Measurements from ENCODE around the gene ARHGAP5. TPM values are rescaled to one million over a fixed set of nuclear protein-coding genes. Genes with fewer than 3 reads are reported as not detected.

ARHGAP5 gene
- total and polyA plus RNA-seq, 2 donors (not counting 3 experiments of a cell fraction or from before 2014, with no cell fraction given), result 4.3 to 36.2 TPM

DNA sequence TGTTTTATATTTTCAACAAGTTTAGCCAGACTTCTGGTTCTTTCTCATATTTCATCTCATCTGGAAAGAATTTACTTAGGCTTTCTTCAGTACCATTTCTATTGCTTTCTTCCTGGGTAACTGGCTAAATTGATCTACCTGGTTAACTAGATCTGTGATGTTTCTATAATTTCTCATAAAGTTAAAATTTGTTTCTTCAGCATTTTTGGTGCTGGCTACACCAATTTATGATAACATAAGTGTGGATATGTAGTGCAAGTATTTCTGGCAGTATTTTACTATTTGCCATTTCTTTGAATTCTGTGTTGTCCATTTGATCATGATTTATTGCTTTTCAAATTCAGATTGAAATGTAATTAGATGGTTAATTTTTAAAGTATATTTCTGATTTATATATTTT lies 25.9 kb downstream of the ARHGAP5 start:
- no peaks in the 10 kb centered on the region for H3K4me1 ChIP-seq (ENCODE audit: control insufficient read depth, extremely low read depth, insufficient read depth, low read length)
- no peak overlapping the region for H3K27ac ChIP-seq (ENCODE audit: insufficient read depth, low read depth, low read length)
- no peak overlapping the region for H2AFZ ChIP-seq (ENCODE audit: low read depth, low read length)
- CTCF ChIA-PET, result no interaction called here
- FAIRE-seq, result no peak
- no peaks in the 10 kb centered on the region for H3K36me3 ChIP-seq (ENCODE audit: control insufficient read depth in 2 of 2, extremely low read depth in 1 of 2, insufficient read depth in 2 of 2, low read length in 2 of 2)
- H4K20me1 ChIP-seq (replicated peaks; ENCODE audit: control insufficient read depth, extremely low read depth, insufficient read depth, low read length), result no peaks in the 10 kb centered on the region
- no peaks in the 10 kb centered on the region for H3K9me1 ChIP-seq (replicated peaks; ENCODE audit: control insufficient read depth, extremely low read depth, insufficient read depth, low read length)
- DNase-seq (ENCODE audit: low read depth, low spot score), result no peak
- H3K79me2 ChIP-seq (ENCODE audit: control insufficient read depth, insufficient read depth, low read length), result peaks cover 44% of the 10 kb centered on the region
- intact Hi-C loops (cut with micrococcal nuclease), result no loop called here
- H3K9ac ChIP-seq (replicated peaks; ENCODE audit: extremely low read depth, insufficient read depth, low read length), result no peak overlapping the region
- no peaks in the 10 kb centered on the region for H3K9me3 ChIP-seq (replicated peaks; ENCODE audit: control insufficient read depth, insufficient read depth, low read length)
- H3K4me2 ChIP-seq (ENCODE audit: insufficient read depth, low read length), result no peak overlapping the region
- H3K27me3 ChIP-seq (ENCODE audit: control insufficient read depth in 2 of 2, insufficient read depth in 2 of 2, low read length in 2 of 2), result no peaks in the 10 kb centered on the region
- BruUV-seq (replicated peaks), result no TSS peak
- POLR2A ChIA-PET, result no interaction called here
- H3K4me3 ChIP-seq (replicated peaks in 1 of 3; ENCODE audit: insufficient read depth in 1 of 3, low read depth in 1 of 3, low read length in 3 of 3), result no peak overlapping the region
- dilution Hi-C loops (cut with MboI; ENCODE audit: extremely low pct_ligation_motif_present, low sequenced_read_pairs), result no loop called here
- TF ChIP-seq EZH2 (IDR thresholded peaks at IDR 0.05; ENCODE audit: borderline replicate concordance, low read depth, low read length, severe bottlenecking), result no peak
- no peak for TF ChIP-seq POLR2A (IDR thresholded peaks at IDR 0.05; ENCODE audit: low read depth, low read length)
- no peak for TF ChIP-seq FOS (IDR thresholded peaks at IDR 0.05; ENCODE audit: borderline replicate concordance, insufficient read depth, low read length)
- no peak for TF ChIP-seq GATA2 (IDR thresholded peaks at IDR 0.05; ENCODE audit: insufficient read depth, insufficient read length, low read depth, low read length)

DNA sequence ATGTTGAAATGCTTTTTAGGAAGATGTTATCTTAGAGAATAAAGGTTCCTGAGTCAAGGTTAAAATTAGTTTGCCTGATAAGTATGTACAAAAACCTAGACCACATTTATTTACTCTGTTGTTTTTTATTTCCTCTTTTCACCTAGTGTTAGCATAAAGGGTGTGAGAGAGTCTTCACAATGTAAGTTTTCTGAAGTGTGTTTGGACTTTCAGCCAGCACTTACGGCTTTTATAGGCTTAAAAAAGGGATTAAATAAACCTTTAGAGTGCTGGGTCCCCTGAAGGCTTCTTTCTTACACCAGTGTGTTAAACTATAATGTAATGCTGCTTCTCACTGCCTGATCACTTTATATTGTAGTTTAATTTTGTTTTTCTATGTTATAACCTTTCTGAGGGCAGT lies 27.2 kb downstream of the ARHGAP5 start:
- POLR2A ChIA-PET, result no interaction called here
- Histone ChIP-seq H3K9me1 (replicated peaks; ENCODE audit: control insufficient read depth, extremely low read depth, insufficient read depth, low read length) (no peaks in the 10 kb centered on the region), H3K79me2 (ENCODE audit: control insufficient read depth, insufficient read depth, low read length) (peaks cover 38% of the 10 kb centered on the region), H4K20me1 (replicated peaks; ENCODE audit: control insufficient read depth, extremely low read depth, insufficient read depth, low read length) (no peaks in the 10 kb centered on the region), H3K36me3 (ENCODE audit: control insufficient read depth in 2 of 2, extremely low read depth in 1 of 2, insufficient read depth in 2 of 2, low read length in 2 of 2) (no peaks in the 10 kb centered on the region), H2AFZ (ENCODE audit: low read depth, low read length) (no peak overlapping the region), H3K9me3 (replicated peaks; ENCODE audit: control insufficient read depth, insufficient read depth, low read length) (no peaks in the 10 kb centered on the region), H3K27me3 (ENCODE audit: control insufficient read depth in 2 of 2, insufficient read depth in 2 of 2, low read length in 2 of 2) (no peaks in the 10 kb centered on the region), H3K27ac (ENCODE audit: insufficient read depth, low read depth, low read length) (no peak overlapping the region), H3K4me3 (replicated peaks in 1 of 3; ENCODE audit: insufficient read depth in 1 of 3, low read depth in 1 of 3, low read length in 3 of 3) (no peak overlapping the region), H3K4me2 (ENCODE audit: insufficient read depth, low read length) (no peak overlapping the region), H3K9ac (replicated peaks; ENCODE audit: extremely low read depth, insufficient read depth, low read length) (no peak overlapping the region), H3K4me1 (ENCODE audit: control insufficient read depth, extremely low read depth, insufficient read depth, low read length) (no peaks in the 10 kb centered on the region)
- no peak for DNase-seq (ENCODE audit: low read depth, low spot score)
- no peak for FAIRE-seq
- CTCF ChIA-PET, result no interaction called here
- BruUV-seq (replicated peaks), result no TSS peak
- intact Hi-C loops (cut with micrococcal nuclease), result no loop called here
- TF ChIP-seq GATA2 (IDR thresholded peaks at IDR 0.05; ENCODE audit: insufficient read depth, insufficient read length, low read depth, low read length) (no peak), FOS (IDR thresholded peaks at IDR 0.05; ENCODE audit: borderline replicate concordance, insufficient read depth, low read length) (no peak), POLR2A (IDR thresholded peaks at IDR 0.05; ENCODE audit: low read depth, low read length) (no peak), MYC (IDR thresholded peaks at IDR 0.05; ENCODE audit: low read depth, low read length) (no peak), JUN (IDR thresholded peaks at IDR 0.05; ENCODE audit: borderline replicate concordance, insufficient read depth, insufficient read length, low read depth) (no peak), POLR2AphosphoS5 (IDR thresholded peaks at IDR 0.05; ENCODE audit: insufficient read depth, low read depth, low read length) (no peak), EZH2 (IDR thresholded peaks at IDR 0.05; ENCODE audit: borderline replicate concordance, low read depth, low read length, severe bottlenecking) (no peak)
- TF ChIP-seq, protein P1, sequence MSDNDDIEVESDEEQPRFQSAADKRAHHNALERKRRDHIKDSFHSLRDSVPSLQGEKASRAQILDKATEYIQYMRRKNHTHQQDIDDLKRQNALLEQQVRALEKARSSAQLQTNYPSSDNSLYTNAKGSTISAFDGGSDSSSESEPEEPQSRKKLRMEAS (IDR thresholded peaks at IDR 0.05; ENCODE audit: insufficient read depth, insufficient read length), result no peak
- TF ChIP-seq, protein P2, sequence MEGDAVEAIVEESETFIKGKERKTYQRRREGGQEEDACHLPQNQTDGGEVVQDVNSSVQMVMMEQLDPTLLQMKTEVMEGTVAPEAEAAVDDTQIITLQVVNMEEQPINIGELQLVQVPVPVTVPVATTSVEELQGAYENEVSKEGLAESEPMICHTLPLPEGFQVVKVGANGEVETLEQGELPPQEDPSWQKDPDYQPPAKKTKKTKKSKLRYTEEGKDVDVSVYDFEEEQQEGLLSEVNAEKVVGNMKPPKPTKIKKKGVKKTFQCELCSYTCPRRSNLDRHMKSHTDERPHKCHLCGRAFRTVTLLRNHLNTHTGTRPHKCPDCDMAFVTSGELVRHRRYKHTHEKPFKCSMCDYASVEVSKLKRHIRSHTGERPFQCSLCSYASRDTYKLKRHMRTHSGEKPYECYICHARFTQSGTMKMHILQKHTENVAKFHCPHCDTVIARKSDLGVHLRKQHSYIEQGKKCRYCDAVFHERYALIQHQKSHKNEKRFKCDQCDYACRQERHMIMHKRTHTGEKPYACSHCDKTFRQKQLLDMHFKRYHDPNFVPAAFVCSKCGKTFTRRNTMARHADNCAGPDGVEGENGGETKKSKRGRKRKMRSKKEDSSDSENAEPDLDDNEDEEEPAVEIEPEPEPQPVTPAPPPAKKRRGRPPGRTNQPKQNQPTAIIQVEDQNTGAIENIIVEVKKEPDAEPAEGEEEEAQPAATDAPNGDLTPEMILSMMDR (IDR thresholded peaks at IDR 0.05; ENCODE audit: extremely low read depth in 1 of 2, insufficient read depth in 1 of 2, low read depth in 1 of 2, low read length in 2 of 2), result no peak
- dilution Hi-C loops (cut with MboI; ENCODE audit: extremely low pct_ligation_motif_present, low sequenced_read_pairs), result no loop called here
